DOHH2 (cell line): Measurements from ENCODE around the gene SLC25A13.

Experiments used
- H3F3A ChIP-seq: fragments of 200-600 bp; sonication (generic), shearing (Covaris generic); 2 replicates; pipeline ENCODE4 v1.6.0; 2016; ENCODE audit warnings: antibody characterized with exemption, mild to moderate bottlenecking; ENCODE audit not compliant: control insufficient read depth, insufficient read depth
- H3K27ac ChIP-seq: fragments of 200-600 bp; sonication (generic); 2 replicates; pipeline ENCODE4 v1.5.1; 2014; ENCODE audit warnings: low read depth, mild to moderate bottlenecking, low read length, moderate library complexity
- H3K27me3 ChIP-seq: fragments of 200-600 bp; sonication (generic); 2 replicates; pipeline ENCODE4 v1.6.1; 2014; ENCODE audit warnings: mild to moderate bottlenecking, low read length, mixed read lengths; ENCODE audit not compliant: control insufficient read depth
- H3K36me3 ChIP-seq: fragments of 200-600 bp; sonication (generic); 2 replicates; pipeline ENCODE4 v1.6.1; 2014; ENCODE audit warnings: mild to moderate bottlenecking, low read length, moderate library complexity, mixed read lengths; ENCODE audit not compliant: control insufficient read depth
- H3K4me1 ChIP-seq: fragments of 200-600 bp; sonication (generic); 2 replicates; pipeline ENCODE4 v1.6.1; 2014; ENCODE audit warnings: mild to moderate bottlenecking, low read length, mixed read lengths; ENCODE audit not compliant: control insufficient read depth
- H3K4me2 ChIP-seq: fragments of 200-600 bp; sonication (generic); 2 replicates; pipeline ENCODE4 v1.6.0; 2014; ENCODE audit warnings: mild to moderate bottlenecking, low read length, moderate library complexity
- H3K4me3 ChIP-seq: fragments of 200-600 bp; sonication (generic); 2 replicates; pipeline ENCODE4 v1.5.1; 2014; ENCODE audit warnings: mild to moderate bottlenecking, low read length, mixed read lengths
- H3K79me2 ChIP-seq: fragments of 200-600 bp; sonication (generic); 2 replicates; pipeline ENCODE4 v1.6.1; 2014; ENCODE audit warnings: mild to moderate bottlenecking, low read length, mixed read lengths; ENCODE audit not compliant: control insufficient read depth
- H3K9me2 ChIP-seq: fragments of 200-600 bp; sonication (generic); replicated peaks from 2 replicates; pipeline ENCODE4 v1.6.1; 2014; ENCODE audit warnings: mild to moderate bottlenecking, low read length, mixed read lengths; ENCODE audit not compliant: control insufficient read depth
- H3K9me3 ChIP-seq: fragments of 200-600 bp; sonication (generic); 2 replicates; pipeline ENCODE4 v1.6.1; 2014; ENCODE audit warnings: antibody characterized with exemption, low read length, mixed read lengths; ENCODE audit not compliant: control insufficient read depth, insufficient read depth
- H4K20me1 ChIP-seq: fragments of 200-600 bp; sonication (generic); 2 replicates; pipeline ENCODE4 v1.6.0; 2014; ENCODE audit warnings: low read depth, mild to moderate bottlenecking, antibody characterized with exemption, low read length, moderate library complexity; ENCODE audit not compliant: control insufficient read depth, insufficient read depth
- EZH2phosphoT487 ChIP-seq: fragments of 200-600 bp; sonication (generic); IDR thresholded peaks from 2 replicates; pipeline ENCODE4 v1.6.1; 2017; ENCODE audit warnings: borderline replicate concordance, mild to moderate bottlenecking, antibody characterized with exemption, low read length, moderate library complexity, mixed read lengths
- TF ChIP-seq, protein P1 (sequence below): fragments of 200-600 bp; sonication (generic); IDR thresholded peaks from one replicate; pipeline ENCODE4 v1.5.1; 2014; ENCODE audit warnings: antibody characterized with exemption, mild to moderate bottlenecking, low read depth, low read length; ENCODE audit not compliant: poor library complexity, severe bottlenecking

Gene SLC25A13

DNA sequence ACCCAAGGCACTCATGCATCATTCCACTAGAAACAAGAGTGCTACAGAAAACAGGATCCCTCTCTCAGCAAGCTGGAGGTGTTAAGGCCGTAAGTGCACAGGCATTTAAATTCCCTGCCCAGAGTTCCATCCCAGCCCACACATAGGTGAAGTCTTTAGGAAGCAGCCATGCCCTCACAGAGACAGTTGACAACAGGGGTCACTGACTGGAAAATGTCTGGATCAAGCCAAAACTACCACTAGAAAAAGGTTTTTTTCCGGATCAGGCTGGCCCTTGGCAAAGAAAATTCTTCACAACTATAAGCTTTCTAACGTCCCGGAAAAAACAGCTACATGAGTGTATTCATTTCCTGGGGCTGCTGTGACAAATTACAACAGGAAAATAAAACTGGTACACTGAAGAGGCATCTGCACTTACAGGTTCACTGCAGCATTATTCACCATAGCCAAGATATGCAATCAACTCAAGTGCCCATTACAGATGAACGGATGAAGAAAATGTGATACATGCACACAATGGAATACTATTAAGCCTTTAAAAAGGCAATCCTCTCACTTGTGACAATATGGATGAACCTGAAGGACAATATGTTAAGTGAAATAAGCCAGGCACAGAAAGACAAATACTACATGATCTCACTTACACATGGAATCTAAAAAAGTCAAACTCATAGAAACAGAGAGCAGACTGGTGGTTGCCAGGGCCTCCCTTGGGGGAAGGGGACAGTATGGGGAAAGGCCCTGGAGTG is 52.5 kb downstream of the SLC25A13 start:
- H3K36me3 ChIP-seq = peaks cover 4% of the 10 kb centered on the region; the same call in 1 of the 2 replicates
- H3K4me2 ChIP-seq = no peak overlapping the region
- no peaks in the 10 kb centered on the region for H4K20me1 ChIP-seq
- no peaks in the 10 kb centered on the region for H3K79me2 ChIP-seq
- H3K27me3 ChIP-seq = no peaks in the 10 kb centered on the region
- H3K27ac ChIP-seq = no peak overlapping the region
- no peak overlapping the region for H3K4me3 ChIP-seq
- H3K9me3 ChIP-seq = no peaks in the 10 kb centered on the region
- H3K9me2 ChIP-seq = no peaks in the 10 kb centered on the region
- TF ChIP-seq, protein P1, sequence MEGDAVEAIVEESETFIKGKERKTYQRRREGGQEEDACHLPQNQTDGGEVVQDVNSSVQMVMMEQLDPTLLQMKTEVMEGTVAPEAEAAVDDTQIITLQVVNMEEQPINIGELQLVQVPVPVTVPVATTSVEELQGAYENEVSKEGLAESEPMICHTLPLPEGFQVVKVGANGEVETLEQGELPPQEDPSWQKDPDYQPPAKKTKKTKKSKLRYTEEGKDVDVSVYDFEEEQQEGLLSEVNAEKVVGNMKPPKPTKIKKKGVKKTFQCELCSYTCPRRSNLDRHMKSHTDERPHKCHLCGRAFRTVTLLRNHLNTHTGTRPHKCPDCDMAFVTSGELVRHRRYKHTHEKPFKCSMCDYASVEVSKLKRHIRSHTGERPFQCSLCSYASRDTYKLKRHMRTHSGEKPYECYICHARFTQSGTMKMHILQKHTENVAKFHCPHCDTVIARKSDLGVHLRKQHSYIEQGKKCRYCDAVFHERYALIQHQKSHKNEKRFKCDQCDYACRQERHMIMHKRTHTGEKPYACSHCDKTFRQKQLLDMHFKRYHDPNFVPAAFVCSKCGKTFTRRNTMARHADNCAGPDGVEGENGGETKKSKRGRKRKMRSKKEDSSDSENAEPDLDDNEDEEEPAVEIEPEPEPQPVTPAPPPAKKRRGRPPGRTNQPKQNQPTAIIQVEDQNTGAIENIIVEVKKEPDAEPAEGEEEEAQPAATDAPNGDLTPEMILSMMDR = no peak
- TF ChIP-seq EZH2phosphoT487 = no peak
- H3F3A ChIP-seq = no peaks in the 10 kb centered on the region
- no peaks in the 10 kb centered on the region for H3K4me1 ChIP-seq

DNA sequence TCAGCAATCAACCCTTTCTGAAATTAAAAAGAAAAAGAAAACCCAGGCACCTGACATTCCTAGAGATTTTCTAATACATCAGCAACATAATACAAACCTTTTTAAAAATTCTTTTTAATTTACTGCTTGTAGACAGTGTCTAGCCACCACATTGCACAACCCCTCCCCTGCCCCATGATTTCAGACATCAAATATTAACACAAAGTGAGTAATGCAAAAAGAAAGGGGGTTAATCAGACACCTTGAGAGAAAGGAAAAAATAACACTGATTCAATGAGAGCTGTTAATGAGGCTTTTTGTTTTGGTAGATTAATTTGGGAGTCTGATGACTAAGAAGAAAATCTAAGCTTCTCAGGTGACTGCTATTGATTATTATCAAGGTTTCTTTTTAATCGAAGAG is 55.3 kb downstream of the SLC25A13 start:
- Histone ChIP-seq H3K36me3 (peaks cover 4% of the 10 kb centered on the region; the same call in 1 of the 2 replicates), H3K27ac (no peak overlapping the region)

DNA sequence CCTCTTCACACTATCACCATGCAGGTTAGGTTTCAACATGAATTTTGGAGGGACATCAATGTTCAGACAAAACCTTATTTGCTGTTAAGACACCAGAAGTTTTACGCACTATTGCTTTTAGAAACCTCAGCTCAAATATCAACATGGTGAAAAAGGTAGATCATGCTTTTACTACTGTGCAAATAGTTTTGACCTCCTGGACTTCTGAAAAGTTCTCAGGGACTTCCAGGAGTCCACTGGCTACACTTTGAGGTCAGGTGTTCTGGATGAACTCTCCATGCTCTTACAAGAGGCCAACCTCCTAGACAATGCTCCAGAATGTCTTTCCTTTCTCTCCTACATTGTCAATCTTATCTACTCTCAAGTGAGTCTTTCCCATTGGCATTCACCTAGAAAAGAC is 55.9 kb downstream of the SLC25A13 start:
- Histone ChIP-seq H3K4me3 (no peak overlapping the region), H3K4me1 (no peaks in the 10 kb centered on the region), H3K4me2 (no peak overlapping the region), H3K9me3 (no peaks in the 10 kb centered on the region), H3K9me2 (no peaks in the 10 kb centered on the region), H4K20me1 (no peaks in the 10 kb centered on the region), H3K36me3 (peaks cover 4% of the 10 kb centered on the region; the same call in 1 of the 2 replicates), H3K79me2 (no peaks in the 10 kb centered on the region; the same call in 1 of the 2 replicates), H3F3A (no peaks in the 10 kb centered on the region), H3K27me3 (no peaks in the 10 kb centered on the region), H3K27ac (no peak overlapping the region)
- no peak for TF ChIP-seq EZH2phosphoT487
- TF ChIP-seq, protein P1 = no peak

More for the DNA sequence above, 55.3 kb downstream of the SLC25A13 start:
- Histone ChIP-seq H3K9me3 (no peaks in the 10 kb centered on the region), H3F3A (no peaks in the 10 kb centered on the region), H3K4me1 (no peaks in the 10 kb centered on the region), H3K79me2 (no peaks in the 10 kb centered on the region; the same call in 1 of the 2 replicates), H4K20me1 (no peaks in the 10 kb centered on the region), H3K4me2 (no peak overlapping the region), H3K9me2 (no peaks in the 10 kb centered on the region), H3K4me3 (no peak overlapping the region), H3K27me3 (no peaks in the 10 kb centered on the region)
- TF ChIP-seq, protein P1 = no peak
- no peak for TF ChIP-seq EZH2phosphoT487
